B cell (primary cell): Measurements from ENCODE around the gene ADPRH. TPM values are rescaled to one million over a fixed set of nuclear protein-coding genes. Genes with fewer than 3 reads are reported as not detected.

Source experiments
- ATAC-seq: fragments of 200-7000 bp; cut with Tn5 transposase; one replicate; pipeline ENCODE4 v1.10.0; 2021; ENCODE audit warnings: low read depth, mild to moderate bottlenecking, moderate number of reproducible peaks, moderate library complexity
- CTCF ChIA-PET: fragments of 350-600 bp; sonication (Branson Sonifier 250); formaldehyde crosslinking; loops from one replicate; lab custom pipeline; 2021; ENCODE audit warnings: antibody characterized with exemption, inconsistent platforms; lab: Charles Lee
- POLR2A ChIA-PET: fragments of 350-600 bp; sonication (Branson Sonifier 250); formaldehyde crosslinking; loops from one replicate; lab custom pipeline; 2021; ENCODE audit warnings: antibody characterized with exemption; lab: Charles Lee
- DNase-seq: peaks from one replicate; pipeline ENCODE4 v3.0.0; 2013
- H2AFZ ChIP-seq: 2 replicates; pipeline ENCODE4 v1.6.1; 2012; ENCODE audit warnings: mild to moderate bottlenecking, low read depth, low read length; ENCODE audit not compliant: insufficient read depth, poor library complexity, severe bottlenecking
- H3K27ac ChIP-seq, 2 donors: 1 replicate in 1 of 2; 2 replicates in 1 of 2; pipeline ENCODE4 v1.5.1; 2012 to 2013; ENCODE audit warnings: low read length in 2 of 2, mild to moderate bottlenecking in 2 of 2, moderate library complexity in 1 of 2
- H3K27me3 ChIP-seq, 4 experiments: fragments of 200-600 bp in 1 of 4; sonication (generic) in 1 of 4; replicated peaks in 1 of 4; 1 replicate in 2 of 4; 2 replicates in 2 of 4; pipeline versions ENCODE4 v1.6.1 to v1.7.0; 2013 to 2016; ENCODE audit warnings: low read length in 3 of 4, mild to moderate bottlenecking in 2 of 4, mixed read lengths in 1 of 4, moderate library complexity in 1 of 4; ENCODE audit not compliant: insufficient read depth in 4 of 4, control insufficient read depth in 3 of 4; ENCODE audit errors: control extremely low read depth in 1 of 4
- H3K36me3 ChIP-seq, 2 experiments: replicated peaks in 1 of 2; 1 replicate in 1 of 2; 2 replicates in 1 of 2; pipeline versions ENCODE4 v1.6.1 to v1.7.1; 2013; ENCODE audit warnings: low read length in 1 of 2; ENCODE audit not compliant: insufficient read depth in 2 of 2, control insufficient read depth in 1 of 2; ENCODE audit errors: control extremely low read depth in 1 of 2, extremely low read depth in 1 of 2
- H3K4me1 ChIP-seq, 2 donors: fragments of 200-600 bp in 1 of 2; sonication (generic) in 1 of 2; 1 replicate in 1 of 2; 2 replicates in 1 of 2; pipeline versions ENCODE4 v1.5.1 to v1.6.1; 2013 to 2017; ENCODE audit warnings: low read length in 2 of 2; ENCODE audit not compliant: control insufficient read depth in 2 of 2, insufficient read depth in 2 of 2
- H3K4me2 ChIP-seq: replicated peaks from 2 replicates; pipeline ENCODE3; 2012; ENCODE audit warnings: mild to moderate bottlenecking, low read depth, low read length; ENCODE audit not compliant: poor library complexity, severe bottlenecking
- H3K4me3 ChIP-seq, 5 experiments: fragments of 200-600 bp in 1 of 5; sonication (generic) in 1 of 5; 1 replicate in 3 of 5; 2 replicates in 2 of 5; pipeline versions ENCODE4 v1.5.1 to v1.7.0; 2011 to 2016; ENCODE audit warnings: low read length in 4 of 5, mild to moderate bottlenecking in 4 of 5, low read depth in 2 of 5, control low read depth in 1 of 5, moderate library complexity in 1 of 5; ENCODE audit not compliant: insufficient read depth in 1 of 5; ENCODE audit errors: control extremely low read depth in 1 of 5, extremely low read depth in 1 of 5
- H3K79me2 ChIP-seq: fragments of 200-600 bp; sonication (generic); one replicate; pipeline ENCODE4 v1.6.0; 2016; ENCODE audit warnings: low read length; ENCODE audit not compliant: control insufficient read depth, insufficient read depth
- H3K9ac ChIP-seq: fragments of 200-600 bp; sonication (generic); 2 replicates; pipeline ENCODE4 v1.6.1; 2017; ENCODE audit warnings: mild to moderate bottlenecking, low read length, moderate library complexity
- H3K9me3 ChIP-seq, 3 donors: one replicate each; pipeline versions ENCODE4 v1.6.1 to v1.7.1; 2013; ENCODE audit warnings: low read length in 2 of 3; ENCODE audit not compliant: control insufficient read depth in 2 of 3, insufficient read depth in 1 of 3; ENCODE audit errors: control extremely low read depth in 1 of 3
- H4K20me1 ChIP-seq: 2 replicates; pipeline ENCODE4 v1.6.0; 2012; ENCODE audit warnings: mild to moderate bottlenecking, low read length; ENCODE audit not compliant: insufficient read depth, control insufficient read depth, poor library complexity, severe bottlenecking
- H3K27ac Mint-ChIP-seq: one replicate; pipeline ENCODE4 v1.8.0; 2021; ENCODE audit warnings: mixed read lengths
- H3K27me3 Mint-ChIP-seq: one replicate; pipeline ENCODE4 v1.8.0; 2021; ENCODE audit warnings: mixed read lengths
- H3K4me1 Mint-ChIP-seq: one replicate; pipeline ENCODE4 v1.8.0; 2021; ENCODE audit warnings: mixed read lengths
- H3K4me3 Mint-ChIP-seq: one replicate; pipeline ENCODE4 v1.8.0; 2021; ENCODE audit warnings: mixed read lengths
- H3K9me3 Mint-ChIP-seq: one replicate; pipeline ENCODE4 v1.8.0; 2022; ENCODE audit warnings: mixed read lengths; ENCODE audit not compliant: insufficient read depth
- EZH2 ChIP-seq: IDR thresholded peaks from 2 replicates; pipeline ENCODE4 v1.6.1; 2012; ENCODE audit warnings: borderline replicate concordance, low read depth, mild to moderate bottlenecking, moderate library complexity, low read length; ENCODE audit not compliant: insufficient read depth, poor library complexity, severe bottlenecking
- WGBS: methylation state at CpG from one replicate; pipeline ENCODE4 v1.1.5; 2013; ENCODE audit warnings: missing lambda C conversion rate; ENCODE audit not compliant: insufficient coverage; 5-methylcytosine and 5-hydroxymethylcytosine counted together
- intact Hi-C: fragments of 100-400 bp; cut with micrococcal nuclease; formaldehyde crosslinking; loops from one replicate; pipeline ENCODE4 v1.10.0; 2022
- polyA plus RNA-seq: library from polyadenylated mRNA; depleted of rRNA; stranded (reverse); fragments of >200 nt; gene quantifications from 2 replicates; pipeline ENCODE4 v1.2.3, GENCODE V29; 2012
- total RNA-seq, 2 donors: library from RNA; stranded (reverse); fragments of 120-200 nt in 1 of 2; gene quantifications; 1 replicate in 1 of 2; 2 replicates in 1 of 2; pipeline versions ENCODE4 v1.2.3 to v1.2.4, GENCODE V29; 2013 to 2022
- TF ChIP-seq, protein P1 (sequence below): fragments of 200-600 bp; IDR thresholded peaks from one replicate; pipeline ENCODE4 v1.8.0; 2022; ENCODE audit warnings: antibody characterized with exemption, mild to moderate bottlenecking

Gene ADPRH
- total and polyA plus RNA-seq, 2 donors (not counting 1 experiment from before 2014, with no cell fraction given) = 10.0 to 24.5 TPM

DNA sequence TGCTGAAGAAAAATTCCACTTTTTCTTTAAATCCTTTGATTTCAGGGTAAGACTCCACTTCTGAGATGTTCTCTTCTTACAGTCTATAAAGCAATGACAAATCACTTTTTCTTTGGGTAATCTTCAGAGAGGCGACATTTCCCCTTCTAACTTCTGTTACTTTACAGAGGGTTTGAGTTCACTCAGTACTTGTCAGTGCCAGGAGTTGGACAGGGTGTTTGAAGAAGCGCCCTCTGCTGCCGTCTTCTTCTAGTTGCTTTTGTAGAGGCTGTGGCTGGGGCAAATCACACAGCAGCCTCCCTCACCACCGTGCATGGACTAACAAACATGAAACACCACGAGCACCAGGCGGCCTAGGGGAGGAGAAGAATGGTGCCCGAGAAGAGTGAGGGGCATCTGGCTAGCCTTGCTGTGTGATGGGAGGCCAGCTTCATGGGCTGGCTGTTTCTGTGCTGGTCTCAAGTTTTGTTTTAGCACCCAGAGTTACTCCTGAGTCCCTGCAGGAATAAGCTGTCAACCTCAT lies 19.8 kb upstream of the ADPRH start, which contains the start of gene CD80:
Gene CD80 (minus strand): TSS at position 174 of the 523 bp plus-strand sequence. CDS start 1,886 bp downstream, outside the sequence.
- H3K4me2 ChIP-seq = peak within 1 kb of the TSS; percentile 70
- no peaks in the 10 kb centered on the region for H3K36me3 ChIP-seq
- CTCF ChIA-PET = interaction anchor here (0.9 to 3.7 kb wide), 17 partner anchors 9 to 284 kb away, joined by 3 to 16 read pairs (median 4); partner anchors contain the start of genes TIMMDC1 and TMEM39A
- peaks cover 24% of the 10 kb centered on the region for H3K79me2 ChIP-seq
- H4K20me1 ChIP-seq = no peaks in the 10 kb centered on the region
- peaks cover 80% of the 10 kb centered on the region for H3K4me1 Mint-ChIP-seq
- H2AFZ ChIP-seq = peak within 1 kb of the TSS; percentile 66
- no peaks in the 10 kb centered on the region for H3K27me3 ChIP-seq
- H3K4me3 ChIP-seq = peak within 1 kb of the TSS in 4 of 5 experiments; percentile 42 to 71 (median 60)
- H3K9ac ChIP-seq = peak within 1 kb of the TSS; percentile 76
- no peaks in the 10 kb centered on the region for H3K27me3 Mint-ChIP-seq
- no peaks in the 10 kb centered on the region for H3K9me3 Mint-ChIP-seq
- WGBS = 33% methylated on average over 1 of the region's 7 CpGs
- H3K4me1 ChIP-seq = peaks cover 49 to 71% of the 10 kb centered on the region in 2 donors
- POLR2A ChIA-PET = interaction anchor here (0.6 to 1.7 kb wide), 6 partner anchors 16 to 95 kb away, joined by 4 to 14 read pairs (median 5); partner anchors contain the start of genes ADPRH, TIMMDC1 and TMEM39A
- peak within 1 kb of the TSS; percentile 75 for H3K4me3 Mint-ChIP-seq
- intact Hi-C loops = loop anchor here (1.0 to 10.0 kb wide), 10 partner anchors 8 to 535 kb away; partner anchors contain the start of genes GSK3B, PLA1A, TIMMDC1 and TMEM39A
- no peak for TF ChIP-seq EZH2
- TF ChIP-seq, protein P1, sequence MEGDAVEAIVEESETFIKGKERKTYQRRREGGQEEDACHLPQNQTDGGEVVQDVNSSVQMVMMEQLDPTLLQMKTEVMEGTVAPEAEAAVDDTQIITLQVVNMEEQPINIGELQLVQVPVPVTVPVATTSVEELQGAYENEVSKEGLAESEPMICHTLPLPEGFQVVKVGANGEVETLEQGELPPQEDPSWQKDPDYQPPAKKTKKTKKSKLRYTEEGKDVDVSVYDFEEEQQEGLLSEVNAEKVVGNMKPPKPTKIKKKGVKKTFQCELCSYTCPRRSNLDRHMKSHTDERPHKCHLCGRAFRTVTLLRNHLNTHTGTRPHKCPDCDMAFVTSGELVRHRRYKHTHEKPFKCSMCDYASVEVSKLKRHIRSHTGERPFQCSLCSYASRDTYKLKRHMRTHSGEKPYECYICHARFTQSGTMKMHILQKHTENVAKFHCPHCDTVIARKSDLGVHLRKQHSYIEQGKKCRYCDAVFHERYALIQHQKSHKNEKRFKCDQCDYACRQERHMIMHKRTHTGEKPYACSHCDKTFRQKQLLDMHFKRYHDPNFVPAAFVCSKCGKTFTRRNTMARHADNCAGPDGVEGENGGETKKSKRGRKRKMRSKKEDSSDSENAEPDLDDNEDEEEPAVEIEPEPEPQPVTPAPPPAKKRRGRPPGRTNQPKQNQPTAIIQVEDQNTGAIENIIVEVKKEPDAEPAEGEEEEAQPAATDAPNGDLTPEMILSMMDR = peak; percentile 58
- peak; percentile 85 for DNase-seq
- H3K9me3 ChIP-seq = no peaks in the 10 kb centered on the region
- peak; percentile 60 for ATAC-seq
- H3K27ac Mint-ChIP-seq = peak within 1 kb of the TSS; percentile 91
- peak within 1 kb of the TSS; percentile 71 to 92 for H3K27ac ChIP-seq

DNA sequence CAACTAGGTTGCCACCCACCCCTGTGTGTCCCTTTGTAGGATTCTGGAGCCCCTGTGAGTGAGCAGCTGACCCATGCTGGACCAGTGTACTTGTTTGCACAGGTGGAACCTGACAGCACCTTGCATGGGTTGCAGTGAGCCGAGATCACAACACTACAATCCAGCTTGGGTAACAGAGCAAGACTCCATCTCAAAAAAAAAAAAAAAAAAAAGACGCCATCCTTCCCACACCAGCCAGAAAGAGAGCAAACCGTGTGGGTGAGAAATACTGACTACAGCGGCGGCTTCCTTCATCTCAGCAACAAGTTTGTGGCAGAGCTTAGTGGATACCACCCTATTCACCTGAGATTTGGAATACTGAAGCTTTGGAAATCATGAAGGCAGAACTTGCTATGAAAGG lies 19.1 kb upstream of the ADPRH start:
- Mint-ChIP-seq H3K4me1 (peaks cover 76% of the 10 kb centered on the region), H3K4me3 (peak overlapping the region; percentile 75), H3K27ac (peak overlapping the region; percentile 91), H3K27me3 (no peaks in the 10 kb centered on the region), H3K9me3 (no peaks in the 10 kb centered on the region)
- Histone ChIP-seq H3K4me1 (peaks cover 42 to 65% of the 10 kb centered on the region in 2 donors), H3K79me2 (peaks cover 23% of the 10 kb centered on the region), H3K9ac (peak overlapping the region; percentile 76), H2AFZ (peak overlapping the region; percentile 66), H3K9me3 (no peaks in the 10 kb centered on the region), H3K4me3 (peak overlapping the region in 3 of 5 experiments; percentile 18 to 38 (median 25)), H4K20me1 (no peaks in the 10 kb centered on the region), H3K36me3 (no peaks in the 10 kb centered on the region), H3K4me2 (peak overlapping the region; percentile 70), H3K27ac (peak overlapping the region; percentile 71 to 92), H3K27me3 (no peaks in the 10 kb centered on the region)
- ChIA-PET CTCF (interaction anchor here (0.7 to 3.7 kb wide), 16 partner anchors 10 to 120 kb away, joined by 3 to 16 read pairs (median 4); partner anchors contain the start of genes TIMMDC1 and TMEM39A), POLR2A (interaction anchor here (0.6 to 1.7 kb wide), 4 partner anchors 16 to 62 kb away, joined by 4 to 5 read pairs (median 4); partner anchors contain the start of genes ADPRH and TIMMDC1)
- ATAC-seq (no peak), DNase-seq (peak; percentile 48)
- intact Hi-C loops = no loop called here
- TF ChIP-seq, protein P1 = no peak
- TF ChIP-seq EZH2 = no peak
- WGBS = no CpG with 5 or more reads among the region's 5 CpGs
